K562 treated with DMSO at 1 percent for 24 hours (cell line): ENCODE measurements around the gene ISM1. TPM values are rescaled to one million over a fixed set of nuclear protein-coding genes. Genes with fewer than 3 reads are reported as not detected.

Experiments
- total RNA-seq: library from RNA; unstranded; fragments of 300-600 nt; gene quantifications from 2 replicates; pipeline ENCODE4 v1.2.3, GENCODE V29; 2022; ENCODE audit warnings: low read depth; ENCODE audit not compliant: insufficient read depth

The ISM1 gene
- not detected in 2 replicates for total RNA-seq

GRCh38 chr20:13220904-13221297, at the start of gene ISM1:
Gene ISM1, plus strand, starts transcription at chr20:13221274. Its CDS starts 503 bp downstream, at chr20:13221777.

Other genes starting within 250 kb of the ISM1 start
- not detected in 2 replicates for gene SPTLC3, start 212.3 kb upstream of the ISM1 start, total RNA-seq